ENCODE data around the gene ARHGAP21.

- TF ChIP-seq EZH2phosphoT487 (IDR thresholded peaks at IDR 0.05; ENCODE audit: low read length) (no peak), CTCF (IDR thresholded peaks at IDR 0.05; ENCODE audit: low read length) (no peak), EZH2 (optimal IDR thresholded peaks at IDR 0.05; ENCODE audit: low read depth, low read length) (no peak)
These were observed 5.4 kb downstream of the ARHGAP21 start for GRCh38 chr10:24718031-24718855.

Measured in MM.1S (cell line).